ENCODE results near the gene PRDM16.

DNA sequence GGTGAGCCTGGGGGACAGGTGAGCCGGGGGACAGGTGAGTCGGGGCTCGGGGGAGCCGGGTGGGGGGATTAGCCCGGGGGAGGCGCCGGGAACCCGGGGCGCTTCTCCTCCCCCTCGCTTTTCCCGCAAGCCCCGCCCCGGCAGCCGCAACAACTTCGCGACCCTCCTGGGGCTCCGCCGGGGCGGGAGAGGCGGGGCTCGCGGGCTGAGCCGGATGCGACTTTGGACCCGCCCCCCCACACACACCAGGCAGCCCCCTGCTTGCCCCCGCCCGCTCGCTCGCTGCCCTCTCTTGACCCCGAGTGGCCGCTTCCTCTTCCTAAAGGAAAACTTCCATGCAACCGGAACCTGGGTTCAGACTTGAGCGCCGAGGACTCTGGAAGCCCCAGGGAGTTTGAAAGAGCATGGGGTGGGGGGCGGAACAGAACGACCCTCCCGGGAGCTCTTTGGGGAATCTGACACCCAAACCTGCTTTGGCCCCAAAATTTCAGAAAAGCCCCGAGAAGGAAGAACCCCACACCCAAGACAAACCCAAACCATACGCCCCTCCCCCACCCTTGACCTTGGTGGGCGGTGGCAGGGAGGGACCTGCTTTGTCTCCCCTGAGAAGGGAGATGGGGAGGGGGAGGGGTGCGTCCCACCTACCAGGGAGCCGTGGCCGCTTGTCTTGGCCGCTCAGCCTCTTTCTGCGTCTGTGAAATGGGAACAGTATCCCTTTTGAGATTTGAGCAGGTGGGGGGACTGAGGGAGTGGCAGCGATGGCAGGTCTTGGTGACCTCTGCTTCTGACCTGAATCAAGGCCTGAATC, 386.0 kb downstream of the PRDM16 start:
- no peak for TF ChIP-seq EZH2 (optimal IDR thresholded peaks at IDR 0.05; ENCODE audit: low read depth, low read length)
- no peak for TF ChIP-seq CTCF (IDR thresholded peaks at IDR 0.05; ENCODE audit: low read length)
